Measurements from ENCODE around the gene C10orf53. TPM values are rescaled to one million over a fixed set of nuclear protein-coding genes. Genes with fewer than 3 reads are reported as not detected.
A peak's percentile ranks its signal among the peaks of the same experiment; 100 is the strongest.

Gene C10orf53
- total and polyA plus RNA-seq, 2 of the 8 experiments (the other 6 are each of a cell fraction or from before 2014, with no cell fraction given), result not detected

DNA sequence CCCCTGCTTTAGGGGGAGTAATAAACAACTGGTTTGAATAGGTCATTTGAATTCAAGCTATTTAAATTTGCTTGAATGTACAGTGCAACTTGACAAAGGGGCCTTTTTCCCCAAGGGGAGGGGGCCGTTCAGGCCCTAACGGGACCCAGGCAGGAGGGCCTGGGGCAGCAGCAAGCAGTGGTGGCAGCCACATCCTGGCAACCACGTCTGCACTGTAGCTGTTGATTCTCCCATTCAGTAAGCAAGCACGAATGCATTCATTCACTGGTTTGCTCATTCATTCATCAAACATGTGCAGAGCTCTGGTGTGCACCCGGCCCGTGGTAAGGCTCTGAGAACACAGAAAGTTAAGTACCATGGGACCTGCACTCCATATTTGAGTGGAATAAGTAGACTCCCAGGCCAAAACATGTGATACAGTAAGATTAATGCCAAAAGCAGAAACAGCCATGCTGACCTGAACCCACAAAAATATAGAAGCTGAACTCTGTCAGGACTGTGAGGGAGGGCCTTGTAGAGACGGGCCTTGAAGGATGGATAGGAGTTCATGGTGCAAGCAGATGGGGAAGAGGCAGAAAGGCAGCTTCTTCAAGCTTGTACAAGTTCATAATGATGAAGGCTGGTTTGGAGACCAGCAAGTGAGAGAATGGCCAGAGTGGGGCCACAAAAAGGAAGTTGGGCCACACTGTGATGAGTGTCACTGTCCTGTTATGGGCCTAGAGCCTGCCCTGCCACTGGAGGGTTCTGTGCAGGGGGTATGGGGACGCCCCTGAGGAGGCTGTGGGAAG is 29.3 kb upstream of the C10orf53 start:
- 69% methylated on average over 8 of the region's 8 CpGs; no CpG with 5 or more reads in 1 of the 2 experiments for WGBS, 2 experiments (ENCODE audit: extremely low coverage in 1 of 2, insufficient coverage in 1 of 2, insufficient read length in 1 of 2, insufficient replicate concordance in 2 of 2, low coverage in 1 of 2, low lambda C conversion rate in 2 of 2, missing lambda C conversion rate in 1 of 2)
- no peak overlapping the region for H2BK12ac ChIP-seq (ENCODE audit: low read depth, low read length)
- H3K9me3 ChIP-seq (ENCODE audit: insufficient read depth in 2 of 2, low read depth in 1 of 2, low read length in 1 of 2), result no peaks in the 10 kb centered on the region
- H2BK5ac ChIP-seq (ENCODE audit: low read depth, low read length), result no peak overlapping the region
- no peaks in the 10 kb centered on the region for H3K79me2 ChIP-seq (ENCODE audit: control insufficient read depth in 1 of 2, insufficient read depth in 2 of 2, low read length in 2 of 2)
- peaks cover 0 to 4% (median 1%) of the 10 kb centered on the region in 4 experiments; a peak in 3 of 7 replicates for H3K4me1 ChIP-seq (replicated peaks in 1 of 4; ENCODE audit: control insufficient read depth in 3 of 4, insufficient read depth in 4 of 4, low read length in 3 of 4)
- H3K36me3 ChIP-seq (ENCODE audit: control insufficient read depth in 2 of 4, insufficient read depth in 4 of 4, low read length in 3 of 4), result no peaks in the 10 kb centered on the region
- no peaks in the 10 kb centered on the region for H4K20me1 ChIP-seq (replicated peaks in 1 of 2; ENCODE audit: control insufficient read depth in 1 of 2, insufficient read depth in 2 of 2, low read length in 2 of 2)
- H3K27ac ChIP-seq (ENCODE audit: low read depth, low read length), result no peak overlapping the region
- no peak overlapping the region for H2BK15ac ChIP-seq (ENCODE audit: low read length)
- no peak overlapping the region for H4K91ac ChIP-seq (replicated peaks; ENCODE audit: insufficient read length, low read length)
- H3K18ac ChIP-seq (ENCODE audit: extremely low read depth, low read length), result no peak overlapping the region
- peak in 1 of 2 experiments; percentile 40 for DNase-seq (ENCODE audit: low read depth in 1 of 2, low spot score in 2 of 2)
- no peak overlapping the region for H3K4me3 ChIP-seq (ENCODE audit: extremely low read depth in 1 of 4, insufficient read depth in 2 of 4, low read depth in 3 of 4, low read length in 4 of 4)
- H3K9ac ChIP-seq (replicated peaks in 1 of 4; ENCODE audit: extremely low read depth in 1 of 4, low read depth in 3 of 4, low read length in 3 of 4), result no peak overlapping the region
- CTCF ChIA-PET (ENCODE audit: partially characterized antibody), result interaction anchor here (0.9 to 2.3 kb wide), 10 partner anchors 10 to 95 kb away, joined by 3 to 7 read pairs (median 4); no protein-coding TSS in a partner anchor
- no peak overlapping the region for H2BK20ac ChIP-seq (ENCODE audit: low read length)
- H2AK5ac ChIP-seq (ENCODE audit: low read depth, low read length), result no peak overlapping the region
- H3K4me2 ChIP-seq (ENCODE audit: insufficient read depth in 1 of 2, low read depth in 2 of 2, low read length in 2 of 2), result no peak overlapping the region
- H2BK120ac ChIP-seq (replicated peaks; ENCODE audit: low read depth, low read length), result no peak overlapping the region
- POLR2A ChIA-PET (ENCODE audit: partially characterized antibody), result interaction anchor here (1.0 kb wide), 1 partner anchor 13 kb away, joined by 3 read pairs; no protein-coding TSS in a partner anchor
- H4K8ac ChIP-seq (ENCODE audit: extremely low read depth, insufficient read depth, low read length), result peak overlapping the region; percentile 45; the same call in 1 of the 2 replicates
- no peak overlapping the region for H3K56ac ChIP-seq (replicated peaks; ENCODE audit: insufficient read length, low read depth, low read length)
- no peak for FAIRE-seq
- H3K4ac ChIP-seq (replicated peaks; ENCODE audit: insufficient read length, low read depth, low read length), result no peak overlapping the region
- no peak overlapping the region for H3K14ac ChIP-seq (ENCODE audit: insufficient read length)
- H4K5ac ChIP-seq (ENCODE audit: insufficient read length, low read depth, low read length), result no peak overlapping the region
- no peak overlapping the region for H3K23ac ChIP-seq (ENCODE audit: insufficient read length)
- no peaks in the 10 kb centered on the region for H3K79me1 ChIP-seq (ENCODE audit: low read depth, low read length)
- no peak overlapping the region for H2AFZ ChIP-seq (ENCODE audit: low read length)
- peaks cover 0 to 2% (median 0%) of the 10 kb centered on the region in 4 experiments; a peak in 2 of 7 replicates for H3K27me3 ChIP-seq (replicated peaks in 1 of 4; ENCODE audit: control insufficient read depth in 3 of 4, extremely low read depth in 1 of 4, insufficient read depth in 3 of 4, low read length in 3 of 4)
- H3K23me2 ChIP-seq (ENCODE audit: low read depth, low read length), result no peaks in the 10 kb centered on the region
- TF ChIP-seq NANOG (IDR thresholded peaks at IDR 0.05; ENCODE audit: insufficient read depth, low read depth, low read length, poor library complexity, severe bottlenecking) (no peak), POU5F1 (IDR thresholded peaks at IDR 0.05; ENCODE audit: low read depth, low read length) (no peak), JUN (IDR thresholded peaks at IDR 0.05; ENCODE audit: low read depth, low read length) (no peak), BRCA1 (IDR thresholded peaks at IDR 0.05; ENCODE audit: low read depth, low read length) (no peak), GABPA (IDR thresholded peaks at IDR 0.05; ENCODE audit: borderline replicate concordance, insufficient read depth, low read length) (no peak), CBX8 (IDR thresholded peaks at IDR 0.05; ENCODE audit: borderline replicate concordance, low read depth, low read length) (no peak), EZH2 (IDR thresholded peaks at IDR 0.05; ENCODE audit: low read depth, low read length, severe bottlenecking) (no peak), TAF7 (optimal IDR thresholded peaks at IDR 0.05; ENCODE audit: borderline replicate concordance, low read depth, low read length) (no peak)
- TF ChIP-seq, protein P1, sequence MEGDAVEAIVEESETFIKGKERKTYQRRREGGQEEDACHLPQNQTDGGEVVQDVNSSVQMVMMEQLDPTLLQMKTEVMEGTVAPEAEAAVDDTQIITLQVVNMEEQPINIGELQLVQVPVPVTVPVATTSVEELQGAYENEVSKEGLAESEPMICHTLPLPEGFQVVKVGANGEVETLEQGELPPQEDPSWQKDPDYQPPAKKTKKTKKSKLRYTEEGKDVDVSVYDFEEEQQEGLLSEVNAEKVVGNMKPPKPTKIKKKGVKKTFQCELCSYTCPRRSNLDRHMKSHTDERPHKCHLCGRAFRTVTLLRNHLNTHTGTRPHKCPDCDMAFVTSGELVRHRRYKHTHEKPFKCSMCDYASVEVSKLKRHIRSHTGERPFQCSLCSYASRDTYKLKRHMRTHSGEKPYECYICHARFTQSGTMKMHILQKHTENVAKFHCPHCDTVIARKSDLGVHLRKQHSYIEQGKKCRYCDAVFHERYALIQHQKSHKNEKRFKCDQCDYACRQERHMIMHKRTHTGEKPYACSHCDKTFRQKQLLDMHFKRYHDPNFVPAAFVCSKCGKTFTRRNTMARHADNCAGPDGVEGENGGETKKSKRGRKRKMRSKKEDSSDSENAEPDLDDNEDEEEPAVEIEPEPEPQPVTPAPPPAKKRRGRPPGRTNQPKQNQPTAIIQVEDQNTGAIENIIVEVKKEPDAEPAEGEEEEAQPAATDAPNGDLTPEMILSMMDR (IDR thresholded peaks at IDR 0.05; ENCODE audit: control extremely low read depth in 1 of 3, insufficient read depth in 1 of 3, low read depth in 1 of 3, low read length in 3 of 3), result no peak
